Fibroblast of the aortic adventitia (primary cell): ENCODE results near the gene CD8B. TPM values are rescaled to one million over a fixed set of nuclear protein-coding genes. Genes with fewer than 3 reads are reported as not detected.

Source experiments
- DNase-seq: peaks from one replicate; pipeline ENCODE4 v3.0.0-alpha.2; 2010; ENCODE audit warnings: low read depth
- H3K4me3 ChIP-seq: 2 replicates; pipeline ENCODE4 v1.5.1; 2011; ENCODE audit warnings: low read depth, mild to moderate bottlenecking, control low read depth, low read length, moderate library complexity
- CTCF ChIP-seq: IDR thresholded peaks from 2 replicates; pipeline ENCODE4 v1.5.1; 2011; ENCODE audit warnings: mild to moderate bottlenecking, low read length, control low read depth, inconsistent platforms; ENCODE audit not compliant: insufficient read depth
- total RNA-seq: library from RNA; depleted of rRNA; stranded (reverse); fragments of >200 nt; gene quantifications from 2 replicates; pipeline ENCODE4 v1.2.3, GENCODE V29; 2012; ENCODE audit warnings: low replicate concordance

The CD8B gene
- total RNA-seq, 1 donor = not detected

GRCh38 chr2:86775338-86775737, 86.3 kb downstream of the CD8B start:
- H3K4me3 ChIP-seq = no peak overlapping the region
- no peak for DNase-seq
- TF ChIP-seq CTCF = no peak

- TF ChIP-seq CTCF = no peak
- no peak for DNase-seq
- H3K4me3 ChIP-seq = no peak overlapping the region
Observed at GRCh38 chr2:86774862-86775261, 86.8 kb downstream of the CD8B start.

- H3K4me3 ChIP-seq = no peak overlapping the region
- no peak for TF ChIP-seq CTCF
- no peak for DNase-seq
Observed at GRCh38 chr2:86772611-86773010, 89.1 kb downstream of the CD8B start.

- H3K4me3 ChIP-seq = no peak overlapping the region
- DNase-seq = no peak
- TF ChIP-seq CTCF = no peak
Observed at GRCh38 chr2:86770816-86771301, 90.8 kb downstream of the CD8B start.

- no peak for DNase-seq
- no peak for TF ChIP-seq CTCF
- no peak overlapping the region for H3K4me3 ChIP-seq
Observed at GRCh38 chr2:86769838-86770237, 91.8 kb downstream of the CD8B start.

- DNase-seq = no peak
- no peak for TF ChIP-seq CTCF
- H3K4me3 ChIP-seq = no peak overlapping the region
Observed at GRCh38 chr2:86768189-86768949, 93.3 kb downstream of the CD8B start.

Other genes with a start within 250 kb of the CD8B start
- 25.0 and 25.1 TPM in 2 replicates for gene RNF103, start 238.0 kb downstream of the CD8B start, total RNA-seq
- gene RMND5A, start 141.6 kb downstream of the CD8B start, total RNA-seq = 18.8 and 20.2 TPM in 2 replicates
- not detected in 2 replicates for gene CD8A, start 71.0 kb downstream of the CD8B start, total RNA-seq
- gene RGPD1, start 80.2 kb upstream of the CD8B start, total RNA-seq = 0.54 TPM in 1 of 2 replicates, not detected in the other
- gene PLGLB1, start 160.0 kb upstream of the CD8B start, total RNA-seq = 1.5 and 4.9 TPM in 2 replicates